Measurements from ENCODE around the gene FXYD2. TPM values are rescaled to one million over a fixed set of nuclear protein-coding genes. Genes with fewer than 3 reads are reported as not detected.

Gene FXYD2
- total and polyA plus RNA-seq, 2 of the 4 experiments (the other 2 are of a cell fraction): 0.09 TPM; not detected in 1

DNA sequence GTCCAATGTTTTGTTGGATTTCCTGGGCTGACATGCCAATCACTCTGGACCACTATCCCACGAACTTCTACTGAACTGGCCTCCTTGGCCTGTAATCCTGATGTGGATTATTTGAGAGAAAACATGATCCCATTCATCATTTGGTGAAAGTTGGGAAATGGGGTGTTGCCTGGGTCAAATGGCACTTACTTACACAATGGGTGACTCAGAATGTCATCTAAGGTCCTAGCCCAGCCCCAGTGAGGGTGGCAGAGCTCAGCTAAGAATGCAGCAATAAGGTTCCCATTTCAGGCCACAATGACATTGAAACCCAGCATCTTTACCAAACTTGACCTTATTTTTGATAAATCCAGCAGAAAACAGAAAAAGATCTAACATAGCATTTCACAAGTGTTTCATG is 19.5 kb downstream of the FXYD2 start:
- no peak overlapping the region for H4K8ac ChIP-seq (ENCODE audit: low read depth in 2 of 2, low read length in 2 of 2)
- in situ Hi-C loops (cut with MboI; ENCODE audit: low sequenced_read_pairs) (loop anchor here (10.0 kb wide), 1 partner anchor 360 kb away; no protein-coding TSS in a partner anchor), dilution Hi-C loops (cut with HindIII; ENCODE audit: low sequenced_read_pairs, unreplicated experiment) (no loop called here), intact Hi-C loops (cut with micrococcal nuclease) (no loop called here)
- H2AFZ ChIP-seq (replicated peaks; ENCODE audit: low read length, poor library complexity): no peak overlapping the region
- no peaks in the 10 kb centered on the region for H3K36me3 ChIP-seq (ENCODE audit: control insufficient read depth, insufficient read depth, low read length)
- H3K9me1 ChIP-seq (ENCODE audit: insufficient read depth, low read length): no peaks in the 10 kb centered on the region
- H4K5ac ChIP-seq (ENCODE audit: low read depth, low read length): no peak overlapping the region
- H4K20me1 ChIP-seq (ENCODE audit: insufficient read depth, low read length): no peaks in the 10 kb centered on the region
- no peak overlapping the region for H3K27ac ChIP-seq (ENCODE audit: insufficient read depth, low read length)
- no peak overlapping the region for H2AK5ac ChIP-seq (ENCODE audit: low read depth, low read length)
- H3K4me2 ChIP-seq (ENCODE audit: low read depth, low read length): no peak overlapping the region
- H3K4me1 ChIP-seq (ENCODE audit: control insufficient read depth, insufficient read depth, low read length): no peaks in the 10 kb centered on the region
- H3K4ac ChIP-seq (ENCODE audit: low read depth, low read length): no peak overlapping the region
- no peak overlapping the region for H3K9ac ChIP-seq (ENCODE audit: low read depth, low read length)
- no TSS peak for BruUV-seq (replicated peaks)
- H3K18ac ChIP-seq (ENCODE audit: low read depth, low read length): no peak overlapping the region
- TF ChIP-seq CHD1 (IDR thresholded peaks at IDR 0.05; ENCODE audit: low read depth, low read length) (no peak), MXI1 (IDR thresholded peaks at IDR 0.05; ENCODE audit: borderline replicate concordance, low read depth, low read length) (no peak), CEBPB (IDR thresholded peaks at IDR 0.05; ENCODE audit: low read depth, low read length) (no peak), NFE2L2 (IDR thresholded peaks at IDR 0.05; ENCODE audit: low read depth, low read length) (no peak), FOS (IDR thresholded peaks at IDR 0.05; ENCODE audit: low read depth, low read length) (no peak)
- TF ChIP-seq, protein P1, sequence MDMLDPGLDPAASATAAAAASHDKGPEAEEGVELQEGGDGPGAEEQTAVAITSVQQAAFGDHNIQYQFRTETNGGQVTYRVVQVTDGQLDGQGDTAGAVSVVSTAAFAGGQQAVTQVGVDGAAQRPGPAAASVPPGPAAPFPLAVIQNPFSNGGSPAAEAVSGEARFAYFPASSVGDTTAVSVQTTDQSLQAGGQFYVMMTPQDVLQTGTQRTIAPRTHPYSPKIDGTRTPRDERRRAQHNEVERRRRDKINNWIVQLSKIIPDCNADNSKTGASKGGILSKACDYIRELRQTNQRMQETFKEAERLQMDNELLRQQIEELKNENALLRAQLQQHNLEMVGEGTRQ (IDR thresholded peaks at IDR 0.05; ENCODE audit: low read depth, low read length): no peak
- TF ChIP-seq, protein P2, sequence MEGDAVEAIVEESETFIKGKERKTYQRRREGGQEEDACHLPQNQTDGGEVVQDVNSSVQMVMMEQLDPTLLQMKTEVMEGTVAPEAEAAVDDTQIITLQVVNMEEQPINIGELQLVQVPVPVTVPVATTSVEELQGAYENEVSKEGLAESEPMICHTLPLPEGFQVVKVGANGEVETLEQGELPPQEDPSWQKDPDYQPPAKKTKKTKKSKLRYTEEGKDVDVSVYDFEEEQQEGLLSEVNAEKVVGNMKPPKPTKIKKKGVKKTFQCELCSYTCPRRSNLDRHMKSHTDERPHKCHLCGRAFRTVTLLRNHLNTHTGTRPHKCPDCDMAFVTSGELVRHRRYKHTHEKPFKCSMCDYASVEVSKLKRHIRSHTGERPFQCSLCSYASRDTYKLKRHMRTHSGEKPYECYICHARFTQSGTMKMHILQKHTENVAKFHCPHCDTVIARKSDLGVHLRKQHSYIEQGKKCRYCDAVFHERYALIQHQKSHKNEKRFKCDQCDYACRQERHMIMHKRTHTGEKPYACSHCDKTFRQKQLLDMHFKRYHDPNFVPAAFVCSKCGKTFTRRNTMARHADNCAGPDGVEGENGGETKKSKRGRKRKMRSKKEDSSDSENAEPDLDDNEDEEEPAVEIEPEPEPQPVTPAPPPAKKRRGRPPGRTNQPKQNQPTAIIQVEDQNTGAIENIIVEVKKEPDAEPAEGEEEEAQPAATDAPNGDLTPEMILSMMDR (conservative IDR thresholded peaks at IDR 0.05; ENCODE audit: low read depth, low read length): no peak
- DNase-seq (no peak), ATAC-seq (ENCODE audit: low read depth) (no peak)
- H3K56ac ChIP-seq (ENCODE audit: extremely low read depth, insufficient read depth, low read length): no peak overlapping the region
- H2AK9ac ChIP-seq (replicated peaks; ENCODE audit: low read depth, low read length, poor library complexity): no peak overlapping the region
- POLR2A ChIA-PET (ENCODE audit: unreplicated experiment): no interaction called here
- H2BK120ac ChIP-seq (ENCODE audit: low read depth, low read length): no peak overlapping the region
- H2BK20ac ChIP-seq (ENCODE audit: low read depth, low read length): no peak overlapping the region
- H3K4me3 ChIP-seq (ENCODE audit: insufficient read depth, low read depth, low read length): no peak overlapping the region
- CTCF ChIA-PET: interaction anchor here (0.7 kb wide), 1 partner anchor 142 kb away, joined by 3 read pairs; no protein-coding TSS in a partner anchor
- H3K79me1 ChIP-seq (ENCODE audit: low read depth in 1 of 2, low read length in 2 of 2): no peaks in the 10 kb centered on the region
- H4K91ac ChIP-seq (ENCODE audit: insufficient read depth, low read depth, low read length): no peak overlapping the region
- H2BK5ac ChIP-seq (ENCODE audit: low read depth, low read length, poor library complexity, severe bottlenecking): no peak overlapping the region
- no peak overlapping the region for H2BK15ac ChIP-seq (ENCODE audit: low read depth, low read length)
- no peaks in the 10 kb centered on the region for H3K9me3 ChIP-seq (ENCODE audit: control insufficient read depth, insufficient read depth, low read length)
- no peak overlapping the region for H3K23ac ChIP-seq (ENCODE audit: low read depth, low read length)
- no peak overlapping the region for H3K14ac ChIP-seq (replicated peaks; ENCODE audit: low read depth, low read length)
- WGBS, 2 experiments (ENCODE audit: extremely low coverage in 2 of 2, insufficient read length in 1 of 2): no CpG with 5 or more reads among the region's 1 CpG
- peaks cover 38% of the 10 kb centered on the region for H3K27me3 ChIP-seq (ENCODE audit: control insufficient read depth, insufficient read depth, low read length)

Measured in IMR-90 (cell line).